ENCODE measurements around the gene USP33.

- TF ChIP-seq CTCF (IDR thresholded peaks at IDR 0.05) = no peak
- TF ChIP-seq EP300 (IDR thresholded peaks at IDR 0.05) = no peak
Observed at GRCh38 chr1:77797991-77798390, 38.3 kb upstream of the USP33 start.

Data from ovary (tissue), 3 donors.